Measurements from ENCODE around the gene ADGRV1. TPM values are rescaled to one million over a fixed set of nuclear protein-coding genes. Genes with fewer than 3 reads are reported as not detected.

Gene ADGRV1
- total and polyA plus RNA-seq, 2 donors (not counting 3 experiments of a cell fraction or from before 2014, with no cell fraction given): 0.11 to 0.55 TPM

GRCh38 chr5:90955001-90955635, 396.5 kb downstream of the ADGRV1 start:
- no TSS peak for BruUV-seq (replicated peaks)

GRCh38 chr5:90956511-90957097, 398.0 kb downstream of the ADGRV1 start:
- Histone ChIP-seq H3K9me1 (replicated peaks; ENCODE audit: control insufficient read depth, extremely low read depth, insufficient read depth, low read length) (no peaks in the 10 kb centered on the region), H3K9ac (replicated peaks; ENCODE audit: extremely low read depth, insufficient read depth, low read length) (no peak overlapping the region), H3K36me3 (ENCODE audit: control insufficient read depth in 2 of 2, extremely low read depth in 1 of 2, insufficient read depth in 2 of 2, low read length in 2 of 2) (no peaks in the 10 kb centered on the region), H3K9me3 (replicated peaks; ENCODE audit: control insufficient read depth, insufficient read depth, low read length) (no peaks in the 10 kb centered on the region), H3K4me2 (ENCODE audit: insufficient read depth, low read length) (peak overlapping the region; percentile 28), H3K27ac (ENCODE audit: insufficient read depth, low read depth, low read length) (peak overlapping the region; percentile 52), H4K20me1 (replicated peaks; ENCODE audit: control insufficient read depth, extremely low read depth, insufficient read depth, low read length) (no peaks in the 10 kb centered on the region), H2AFZ (ENCODE audit: low read depth, low read length) (peak overlapping the region; percentile 67), H3K79me2 (ENCODE audit: control insufficient read depth, insufficient read depth, low read length) (no peaks in the 10 kb centered on the region), H3K4me1 (ENCODE audit: control insufficient read depth, extremely low read depth, insufficient read depth, low read length) (peaks cover 14% of the 10 kb centered on the region), H3K27me3 (ENCODE audit: control insufficient read depth in 2 of 2, insufficient read depth in 2 of 2, low read length in 2 of 2) (no peaks in the 10 kb centered on the region), H3K4me3 (replicated peaks in 1 of 3; ENCODE audit: insufficient read depth in 1 of 3, low read depth in 1 of 3, low read length in 3 of 3) (no peak overlapping the region)
- TF ChIP-seq MYC (IDR thresholded peaks at IDR 0.05; ENCODE audit: low read depth, low read length) (no peak), JUN (IDR thresholded peaks at IDR 0.05; ENCODE audit: borderline replicate concordance, insufficient read depth, insufficient read length, low read depth) (no peak), POLR2A (IDR thresholded peaks at IDR 0.05; ENCODE audit: low read depth, low read length) (no peak), FOS (IDR thresholded peaks at IDR 0.05; ENCODE audit: borderline replicate concordance, insufficient read depth, low read length) (peak; percentile 42), EZH2 (IDR thresholded peaks at IDR 0.05; ENCODE audit: borderline replicate concordance, low read depth, low read length, severe bottlenecking) (no peak), GATA2 (IDR thresholded peaks at IDR 0.05; ENCODE audit: insufficient read depth, insufficient read length, low read depth, low read length) (peak; percentile 12), POLR2AphosphoS5 (IDR thresholded peaks at IDR 0.05; ENCODE audit: insufficient read depth, low read depth, low read length) (no peak)
- TF ChIP-seq, protein P1, sequence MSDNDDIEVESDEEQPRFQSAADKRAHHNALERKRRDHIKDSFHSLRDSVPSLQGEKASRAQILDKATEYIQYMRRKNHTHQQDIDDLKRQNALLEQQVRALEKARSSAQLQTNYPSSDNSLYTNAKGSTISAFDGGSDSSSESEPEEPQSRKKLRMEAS (IDR thresholded peaks at IDR 0.05; ENCODE audit: insufficient read depth, insufficient read length): no peak
- TF ChIP-seq, protein P2, sequence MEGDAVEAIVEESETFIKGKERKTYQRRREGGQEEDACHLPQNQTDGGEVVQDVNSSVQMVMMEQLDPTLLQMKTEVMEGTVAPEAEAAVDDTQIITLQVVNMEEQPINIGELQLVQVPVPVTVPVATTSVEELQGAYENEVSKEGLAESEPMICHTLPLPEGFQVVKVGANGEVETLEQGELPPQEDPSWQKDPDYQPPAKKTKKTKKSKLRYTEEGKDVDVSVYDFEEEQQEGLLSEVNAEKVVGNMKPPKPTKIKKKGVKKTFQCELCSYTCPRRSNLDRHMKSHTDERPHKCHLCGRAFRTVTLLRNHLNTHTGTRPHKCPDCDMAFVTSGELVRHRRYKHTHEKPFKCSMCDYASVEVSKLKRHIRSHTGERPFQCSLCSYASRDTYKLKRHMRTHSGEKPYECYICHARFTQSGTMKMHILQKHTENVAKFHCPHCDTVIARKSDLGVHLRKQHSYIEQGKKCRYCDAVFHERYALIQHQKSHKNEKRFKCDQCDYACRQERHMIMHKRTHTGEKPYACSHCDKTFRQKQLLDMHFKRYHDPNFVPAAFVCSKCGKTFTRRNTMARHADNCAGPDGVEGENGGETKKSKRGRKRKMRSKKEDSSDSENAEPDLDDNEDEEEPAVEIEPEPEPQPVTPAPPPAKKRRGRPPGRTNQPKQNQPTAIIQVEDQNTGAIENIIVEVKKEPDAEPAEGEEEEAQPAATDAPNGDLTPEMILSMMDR (IDR thresholded peaks at IDR 0.05; ENCODE audit: extremely low read depth in 1 of 2, insufficient read depth in 1 of 2, low read depth in 1 of 2, low read length in 2 of 2): no peak
- FAIRE-seq (no peak), DNase-seq (ENCODE audit: low read depth, low spot score) (peak; percentile 50)
- BruUV-seq (replicated peaks): no TSS peak
- intact Hi-C loops (cut with micrococcal nuclease) (loop anchor here (2.0 kb wide), 1 partner anchor 14 kb away; no protein-coding TSS in a partner anchor), dilution Hi-C loops (cut with MboI; ENCODE audit: extremely low pct_ligation_motif_present, low sequenced_read_pairs) (no loop called here)
- CTCF ChIA-PET: interaction anchor here (1.6 to 1.7 kb wide), 2 partner anchors 9 to 11 kb away, joined by 6 to 10 read pairs; no protein-coding TSS in a partner anchor
- POLR2A ChIA-PET: interaction anchor here (0.6 to 1.0 kb wide), 2 partner anchors 11 to 19 kb away, joined by 4 read pairs; no protein-coding TSS in a partner anchor

More at GRCh38 chr5:90955001-90955635, 396.5 kb downstream of the ADGRV1 start:
- dilution Hi-C loops (cut with MboI; ENCODE audit: extremely low pct_ligation_motif_present, low sequenced_read_pairs) (no loop called here), intact Hi-C loops (cut with micrococcal nuclease) (no loop called here)
- Histone ChIP-seq H3K27me3 (ENCODE audit: control insufficient read depth in 2 of 2, insufficient read depth in 2 of 2, low read length in 2 of 2) (no peaks in the 10 kb centered on the region), H3K4me3 (replicated peaks in 1 of 3; ENCODE audit: insufficient read depth in 1 of 3, low read depth in 1 of 3, low read length in 3 of 3) (no peak overlapping the region), H3K27ac (ENCODE audit: insufficient read depth, low read depth, low read length) (no peak overlapping the region), H3K79me2 (ENCODE audit: control insufficient read depth, insufficient read depth, low read length) (no peaks in the 10 kb centered on the region), H4K20me1 (replicated peaks; ENCODE audit: control insufficient read depth, extremely low read depth, insufficient read depth, low read length) (no peaks in the 10 kb centered on the region), H3K9me3 (replicated peaks; ENCODE audit: control insufficient read depth, insufficient read depth, low read length) (no peaks in the 10 kb centered on the region), H3K9me1 (replicated peaks; ENCODE audit: control insufficient read depth, extremely low read depth, insufficient read depth, low read length) (no peaks in the 10 kb centered on the region), H2AFZ (ENCODE audit: low read depth, low read length) (peak overlapping the region; percentile 3), H3K4me2 (ENCODE audit: insufficient read depth, low read length) (no peak overlapping the region), H3K4me1 (ENCODE audit: control insufficient read depth, extremely low read depth, insufficient read depth, low read length) (peaks cover 14% of the 10 kb centered on the region), H3K36me3 (ENCODE audit: control insufficient read depth in 2 of 2, extremely low read depth in 1 of 2, insufficient read depth in 2 of 2, low read length in 2 of 2) (no peaks in the 10 kb centered on the region), H3K9ac (replicated peaks; ENCODE audit: extremely low read depth, insufficient read depth, low read length) (no peak overlapping the region)
- DNase-seq (ENCODE audit: low read depth, low spot score) (no peak), FAIRE-seq (no peak)
- CTCF ChIA-PET: interaction anchor here (1.7 kb wide), 1 partner anchor 13 kb away, joined by 10 read pairs; no protein-coding TSS in a partner anchor
- POLR2A ChIA-PET: no interaction called here
- TF ChIP-seq FOS (IDR thresholded peaks at IDR 0.05; ENCODE audit: borderline replicate concordance, insufficient read depth, low read length) (no peak), MYC (IDR thresholded peaks at IDR 0.05; ENCODE audit: low read depth, low read length) (no peak), EZH2 (IDR thresholded peaks at IDR 0.05; ENCODE audit: borderline replicate concordance, low read depth, low read length, severe bottlenecking) (no peak)
